Activated CD4-positive, alpha-beta T cell treated with anti-CD3 and anti-CD28 coated beads, Interleukin-2, amount 10 ng/mL, durations not matched to agents 7 days and 5 days (primary cell): Measurements from ENCODE around the gene SLC9A1. TPM values are rescaled to one million over a fixed set of nuclear protein-coding genes. Genes with fewer than 3 reads are reported as not detected.

Experiments
- CTCF ChIA-PET: fragments of 350-600 bp; sonication (Branson Sonifier 250); formaldehyde crosslinking; loops from one replicate; lab custom pipeline; 2021; ENCODE audit warnings: antibody characterized with exemption; lab: Charles Lee
- POLR2A ChIA-PET: fragments of 350-600 bp; sonication (Branson Sonifier 250); formaldehyde crosslinking; loops from one replicate; lab custom pipeline; 2021; ENCODE audit warnings: antibody characterized with exemption; lab: Charles Lee
- DNase-seq: peaks from one replicate; pipeline ENCODE4 v3.0.0-alpha.2; 2020
- H3K27ac Mint-ChIP-seq: one replicate; pipeline ENCODE4 v1.8.0; 2021; ENCODE audit warnings: mild to moderate bottlenecking, moderate library complexity, mixed read lengths
- H3K27me3 Mint-ChIP-seq: one replicate; pipeline ENCODE4 v1.8.0; 2021; ENCODE audit warnings: mixed read lengths
- H3K36me3 Mint-ChIP-seq: one replicate; pipeline ENCODE4 v1.8.0; 2021; ENCODE audit warnings: low read depth, mixed read lengths
- H3K4me1 Mint-ChIP-seq: one replicate; pipeline ENCODE4 v1.8.0; 2021; ENCODE audit warnings: mixed read lengths
- H3K4me3 Mint-ChIP-seq: one replicate; pipeline ENCODE4 v1.8.0; 2021; ENCODE audit warnings: mild to moderate bottlenecking, moderate library complexity, mixed read lengths
- H3K9me3 Mint-ChIP-seq: one replicate; pipeline ENCODE4 v1.8.0; 2021; ENCODE audit warnings: mixed read lengths
- total RNA-seq, 2 experiments: library from RNA; stranded (reverse); gene quantifications; one replicate each; pipeline ENCODE4 v1.2.3, GENCODE V29; 2021

SLC9A1 gene
- total RNA-seq, 2 experiments from 2014 or later, result 24.8 to 32.4 TPM

- no peaks in the 10 kb centered on the region for H3K36me3 Mint-ChIP-seq
- no peak for DNase-seq
- ChIA-PET CTCF (interaction anchor here (0.6 to 3.6 kb wide), 9 partner anchors 8 to 864 kb away, joined by 3 to 12 read pairs (median 4); no protein-coding TSS in a partner anchor), POLR2A (interaction anchor here (0.6 kb wide), 1 partner anchor 198 kb away, joined by 3 read pairs; no protein-coding TSS in a partner anchor)
- no peaks in the 10 kb centered on the region for H3K27me3 Mint-ChIP-seq
- no peaks in the 10 kb centered on the region for H3K9me3 Mint-ChIP-seq
- H3K27ac Mint-ChIP-seq, result no peak overlapping the region
- H3K4me3 Mint-ChIP-seq, result no peak overlapping the region
- no peaks in the 10 kb centered on the region for H3K4me1 Mint-ChIP-seq
These were observed 100.8 kb downstream of the SLC9A1 start for GRCh38 chr1:27053977-27054753.

GRCh38 chr1:27052527-27052926, 102.4 kb downstream of the SLC9A1 start:
- Mint-ChIP-seq H3K4me3 (no peak overlapping the region), H3K27ac (no peak overlapping the region), H3K4me1 (no peaks in the 10 kb centered on the region), H3K27me3 (no peaks in the 10 kb centered on the region), H3K9me3 (no peaks in the 10 kb centered on the region), H3K36me3 (no peaks in the 10 kb centered on the region)
- POLR2A ChIA-PET, result no interaction called here
- CTCF ChIA-PET, result interaction anchor here (1.2 to 3.0 kb wide), 2 partner anchors 8 to 23 kb away, joined by 3 to 12 read pairs; no protein-coding TSS in a partner anchor
- DNase-seq, result no peak

- POLR2A ChIA-PET, result no interaction called here
- DNase-seq, result no peak
- no peaks in the 10 kb centered on the region for H3K36me3 Mint-ChIP-seq
- H3K27ac Mint-ChIP-seq, result no peak overlapping the region
- no peaks in the 10 kb centered on the region for H3K9me3 Mint-ChIP-seq
- H3K4me3 Mint-ChIP-seq, result no peak overlapping the region
- CTCF ChIA-PET, result interaction anchor here (0.6 to 9.2 kb wide), 2 partner anchors 8 to 47 kb away, joined by 3 to 166 read pairs; no protein-coding TSS in a partner anchor
- H3K27me3 Mint-ChIP-seq, result no peaks in the 10 kb centered on the region
- peaks cover 18% of the 10 kb centered on the region for H3K4me1 Mint-ChIP-seq
These were observed 105.3 kb downstream of the SLC9A1 start for GRCh38 chr1:27049607-27050006.

GRCh38 chr1:27049100-27049499, 105.8 kb downstream of the SLC9A1 start:
- H3K4me3 Mint-ChIP-seq, result no peak overlapping the region
- ChIA-PET CTCF (interaction anchor here (0.6 to 9.2 kb wide), 2 partner anchors 8 to 48 kb away, joined by 3 to 166 read pairs; no protein-coding TSS in a partner anchor), POLR2A (no interaction called here)
- no peaks in the 10 kb centered on the region for H3K36me3 Mint-ChIP-seq
- peaks cover 22% of the 10 kb centered on the region for H3K4me1 Mint-ChIP-seq
- no peaks in the 10 kb centered on the region for H3K27me3 Mint-ChIP-seq
- no peaks in the 10 kb centered on the region for H3K9me3 Mint-ChIP-seq
- H3K27ac Mint-ChIP-seq, result no peak overlapping the region
- no peak for DNase-seq

Other genes starting within 250 kb of the SLC9A1 start
- not detected for gene NR0B2, start 241.2 kb downstream of the SLC9A1 start, total RNA-seq
- gene NUDC, start 233.4 kb downstream of the SLC9A1 start, total RNA-seq, result 10 to 100 TPM; 56.2 to 64.5 TPM
- not detected for gene KDF1, start 194.7 kb downstream of the SLC9A1 start, total RNA-seq
- gene TRNP1, start 161.4 kb downstream of the SLC9A1 start, total RNA-seq, result not detected
- gene TENT5B, start 142.3 kb downstream of the SLC9A1 start, total RNA-seq, result not detected
- gene WDTC1, start 79.5 kb upstream of the SLC9A1 start, total RNA-seq, result 10 to 100 TPM; 32.2 to 33.3 TPM
- 10 to 100 TPM; 38.4 to 40.2 TPM for gene TMEM222, start 167.0 kb upstream of the SLC9A1 start, total RNA-seq
- gene SYTL1, start 186.9 kb upstream of the SLC9A1 start, total RNA-seq, result 100 to 1,000 TPM in 1 of 2 experiments, 10 to 100 TPM in 1; 83.5 to 106 TPM
- gene MAP3K6, start 211.8 kb upstream of the SLC9A1 start, total RNA-seq, result 1 to 10 TPM; 6.4 to 7.6 TPM
- gene FCN3, start 219.7 kb upstream of the SLC9A1 start, total RNA-seq, result not detected
- gene CD164L2, start 228.2 kb upstream of the SLC9A1 start, total RNA-seq, result not detected
- gene GPR3, start 237.5 kb upstream of the SLC9A1 start, total RNA-seq, result under 1 TPM in 1 of 2 experiments, not detected in 1; 0.21 TPM